Osteoblast (primary cell): ENCODE measurements around the gene OSBP2. TPM values are rescaled to one million over a fixed set of nuclear protein-coding genes. Genes with fewer than 3 reads are reported as not detected.

Experiments
- DNase-seq: peaks from one replicate; pipeline ENCODE4 v3.0.0; 2011; ENCODE audit warnings: low spot score, mixed read lengths; ENCODE audit not compliant: insufficient read length; ENCODE audit errors: missing footprints
- H2AFZ ChIP-seq: 2 replicates; pipeline ENCODE4 v1.6.0; 2011; ENCODE audit warnings: mild to moderate bottlenecking, low read length
- H3K27ac ChIP-seq: 2 replicates; pipeline ENCODE4 v1.5.1; 2011; ENCODE audit warnings: mild to moderate bottlenecking, low read depth, low read length, moderate library complexity
- H3K27me3 ChIP-seq: 2 replicates; pipeline ENCODE4 v1.6.0; 2012; ENCODE audit warnings: mild to moderate bottlenecking, control low read depth, inconsistent platforms, low read length, moderate library complexity; ENCODE audit not compliant: insufficient read depth
- H3K36me3 ChIP-seq: 2 replicates; pipeline ENCODE4 v1.5.1; 2011; ENCODE audit warnings: mild to moderate bottlenecking, low read length, control low read depth, moderate library complexity; ENCODE audit not compliant: insufficient read depth
- H3K4me1 ChIP-seq: 2 replicates; pipeline ENCODE4 v1.5.1; 2011; ENCODE audit warnings: mild to moderate bottlenecking, low read length, control low read depth, moderate library complexity; ENCODE audit not compliant: insufficient read depth
- H3K4me2 ChIP-seq: 2 replicates; pipeline ENCODE4 v1.6.0; 2011; ENCODE audit warnings: mild to moderate bottlenecking, low read length; ENCODE audit not compliant: insufficient read depth
- H3K4me3 ChIP-seq: fragments of 200-600 bp; sonication (generic); 3 replicates; pipeline ENCODE4 v1.5.1; 2012; ENCODE audit warnings: mild to moderate bottlenecking, low read length, inconsistent platforms; ENCODE audit not compliant: insufficient read depth
- H3K79me2 ChIP-seq: 2 replicates; pipeline ENCODE4 v1.6.0; 2012; ENCODE audit warnings: mild to moderate bottlenecking, low read length, control low read depth, inconsistent platforms; ENCODE audit not compliant: insufficient read depth
- H3K9me3 ChIP-seq: 2 replicates; pipeline ENCODE4 v1.5.1; 2011; ENCODE audit warnings: low read depth, low read length, control low read depth
- H4K20me1 ChIP-seq: 2 replicates; pipeline ENCODE4 v1.6.0; 2012; ENCODE audit warnings: mild to moderate bottlenecking, low read length, control low read depth; ENCODE audit not compliant: insufficient read depth
- CTCF ChIP-seq: IDR thresholded peaks from 2 replicates; pipeline ENCODE4 v1.5.1; 2011; ENCODE audit warnings: mild to moderate bottlenecking, low read depth, low read length, moderate library complexity; ENCODE audit errors: extremely low read depth
- total RNA-seq: library from RNA; depleted of rRNA; stranded (reverse); fragments of >200 nt; gene quantifications from 2 replicates; pipeline ENCODE4 v1.2.3, GENCODE V29; 2012

OSBP2 gene
- total RNA-seq, 1 donor = 4.3 TPM

DNA sequence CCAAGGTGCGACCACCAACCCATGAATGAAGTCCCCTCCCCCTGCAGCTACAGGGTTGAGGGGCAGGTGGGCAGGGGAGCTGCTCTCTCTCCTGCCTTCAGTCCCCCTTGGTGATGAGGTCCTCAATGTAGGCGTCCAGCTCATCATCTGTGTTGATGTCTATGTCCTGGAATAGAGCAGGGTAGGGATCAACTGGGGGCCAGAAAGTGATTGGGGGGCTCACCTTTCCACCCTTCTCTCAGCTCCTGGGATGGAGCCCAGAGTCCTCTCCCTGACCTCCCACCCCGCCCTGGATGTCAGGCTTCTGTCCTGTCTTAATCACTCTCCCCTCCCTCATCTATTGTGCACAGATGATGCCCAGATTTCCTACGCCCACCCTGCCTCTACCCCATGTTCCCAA, 232.0 kb downstream of the OSBP2 start:
- no peak overlapping the region for H3K4me2 ChIP-seq
- no peak overlapping the region for H3K4me3 ChIP-seq
- no peak for TF ChIP-seq CTCF
- H3K4me1 ChIP-seq = peaks cover under 1% of the 10 kb centered on the region
- H2AFZ ChIP-seq = no peak overlapping the region
- no peaks in the 10 kb centered on the region for H3K9me3 ChIP-seq
- H3K36me3 ChIP-seq = peaks cover 50% of the 10 kb centered on the region
- no peak overlapping the region for H3K27ac ChIP-seq
- H3K27me3 ChIP-seq = no peaks in the 10 kb centered on the region
- no peaks in the 10 kb centered on the region for H3K79me2 ChIP-seq
- peaks cover 5% of the 10 kb centered on the region for H4K20me1 ChIP-seq
- no peak for DNase-seq

GRCh38 chr22:30927806-30928205, 233.1 kb downstream of the OSBP2 start:
- TF ChIP-seq CTCF = no peak
- Histone ChIP-seq H3K27ac (no peak overlapping the region), H3K4me1 (no peaks in the 10 kb centered on the region), H3K27me3 (no peaks in the 10 kb centered on the region), H3K36me3 (peaks cover 59% of the 10 kb centered on the region), H2AFZ (no peak overlapping the region), H3K79me2 (no peaks in the 10 kb centered on the region), H3K9me3 (no peaks in the 10 kb centered on the region), H3K4me3 (no peak overlapping the region), H4K20me1 (peaks cover 5% of the 10 kb centered on the region), H3K4me2 (no peak overlapping the region)
- no peak for DNase-seq

- Histone ChIP-seq H3K36me3 (peaks cover 65% of the 10 kb centered on the region), H3K9me3 (no peaks in the 10 kb centered on the region)
These were observed 233.7 kb downstream of the OSBP2 start for GRCh38 chr22:30928401-30928800.

DNA sequence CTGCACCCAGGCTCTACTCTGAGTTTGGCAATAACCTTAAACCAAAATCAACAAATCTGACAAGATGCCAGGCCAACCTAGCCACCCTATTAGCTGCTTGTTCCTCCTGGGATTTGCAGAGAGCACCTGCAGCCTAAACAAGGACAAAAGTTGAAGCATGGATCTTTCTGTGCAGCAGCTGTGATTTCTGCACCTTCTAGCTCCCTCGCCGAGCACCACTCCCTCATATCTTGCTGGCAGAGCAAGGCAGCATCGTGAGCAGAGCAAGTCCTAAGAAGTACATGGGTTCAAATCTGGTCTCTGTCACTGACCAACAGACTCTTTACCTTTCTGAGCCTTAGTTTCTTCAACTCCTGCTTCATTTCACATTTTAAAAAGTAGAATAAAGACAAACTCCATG, 235.6 kb downstream of the OSBP2 start:
- no peaks in the 10 kb centered on the region for H3K79me2 ChIP-seq
- H3K36me3 ChIP-seq = peaks cover 83% of the 10 kb centered on the region
- DNase-seq = no peak
- H3K4me2 ChIP-seq = no peak overlapping the region
- H3K9me3 ChIP-seq = no peaks in the 10 kb centered on the region
- H3K4me1 ChIP-seq = no peaks in the 10 kb centered on the region
- peaks cover 7% of the 10 kb centered on the region for H4K20me1 ChIP-seq
- no peak overlapping the region for H2AFZ ChIP-seq
- H3K27me3 ChIP-seq = no peaks in the 10 kb centered on the region
- no peak overlapping the region for H3K27ac ChIP-seq
- TF ChIP-seq CTCF = no peak
- no peak overlapping the region for H3K4me3 ChIP-seq

More at GRCh38 chr22:30928401-30928800, 233.7 kb downstream of the OSBP2 start:
- Histone ChIP-seq H2AFZ (no peak overlapping the region), H4K20me1 (peaks cover 7% of the 10 kb centered on the region), H3K79me2 (no peaks in the 10 kb centered on the region), H3K4me3 (no peak overlapping the region), H3K27ac (no peak overlapping the region), H3K4me1 (no peaks in the 10 kb centered on the region), H3K27me3 (no peaks in the 10 kb centered on the region), H3K4me2 (no peak overlapping the region)
- TF ChIP-seq CTCF = no peak
- no peak for DNase-seq
